Measurements from ENCODE around the gene ZNF618. TPM values are rescaled to one million over a fixed set of nuclear protein-coding genes. Genes with fewer than 3 reads are reported as not detected.

Gene ZNF618
- total RNA-seq, 4 donors from 2014 or later: 2.9 to 5.8 (median 4.2) TPM

DNA sequence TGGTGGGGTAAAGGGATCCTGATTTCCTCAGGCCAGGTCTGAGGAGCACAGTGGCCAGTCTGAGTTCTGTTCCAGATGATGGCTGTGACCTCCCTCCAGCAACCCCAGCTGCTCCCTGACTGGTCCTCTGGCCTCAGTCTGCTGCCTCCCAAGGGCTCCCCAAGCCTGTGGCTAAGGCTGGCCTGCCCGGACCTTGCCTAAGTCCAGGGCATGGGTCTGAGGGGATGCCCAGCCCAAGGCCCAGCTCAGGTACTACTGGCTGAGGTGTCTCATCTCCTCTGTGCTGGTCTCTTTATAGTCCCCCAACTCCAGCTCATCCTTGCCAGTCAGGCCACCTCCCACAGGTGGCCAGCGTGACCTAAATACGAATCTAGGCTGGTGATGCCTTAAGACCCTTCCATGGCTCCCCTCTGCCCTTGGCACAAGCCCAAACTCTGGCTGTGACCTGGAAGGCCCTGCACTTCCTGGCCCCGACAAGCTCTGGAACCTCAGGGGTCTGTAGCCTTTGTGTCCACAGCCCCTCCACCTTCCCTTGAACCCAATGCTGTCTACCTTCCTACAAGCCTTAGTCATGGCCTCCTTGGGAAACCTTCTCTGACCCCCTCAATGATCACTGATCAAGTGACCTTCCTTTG lies 213.2 kb downstream of the ZNF618 start:
- Histone ChIP-seq H3K9me3 (no peaks in the 10 kb centered on the region), H3K27me3 (no peaks in the 10 kb centered on the region), H3K4me3 (no peak overlapping the region), H3K27ac (no peak overlapping the region), H3K4me1 (no peaks in the 10 kb centered on the region), H3K36me3 (no peaks in the 10 kb centered on the region)
- TF ChIP-seq EP300 (IDR thresholded peaks at IDR 0.05) (no peak), POLR2A (IDR thresholded peaks at IDR 0.05) (no peak), POLR2AphosphoS5 (IDR thresholded peaks at IDR 0.05) (no peak)
- TF ChIP-seq, protein P1, sequence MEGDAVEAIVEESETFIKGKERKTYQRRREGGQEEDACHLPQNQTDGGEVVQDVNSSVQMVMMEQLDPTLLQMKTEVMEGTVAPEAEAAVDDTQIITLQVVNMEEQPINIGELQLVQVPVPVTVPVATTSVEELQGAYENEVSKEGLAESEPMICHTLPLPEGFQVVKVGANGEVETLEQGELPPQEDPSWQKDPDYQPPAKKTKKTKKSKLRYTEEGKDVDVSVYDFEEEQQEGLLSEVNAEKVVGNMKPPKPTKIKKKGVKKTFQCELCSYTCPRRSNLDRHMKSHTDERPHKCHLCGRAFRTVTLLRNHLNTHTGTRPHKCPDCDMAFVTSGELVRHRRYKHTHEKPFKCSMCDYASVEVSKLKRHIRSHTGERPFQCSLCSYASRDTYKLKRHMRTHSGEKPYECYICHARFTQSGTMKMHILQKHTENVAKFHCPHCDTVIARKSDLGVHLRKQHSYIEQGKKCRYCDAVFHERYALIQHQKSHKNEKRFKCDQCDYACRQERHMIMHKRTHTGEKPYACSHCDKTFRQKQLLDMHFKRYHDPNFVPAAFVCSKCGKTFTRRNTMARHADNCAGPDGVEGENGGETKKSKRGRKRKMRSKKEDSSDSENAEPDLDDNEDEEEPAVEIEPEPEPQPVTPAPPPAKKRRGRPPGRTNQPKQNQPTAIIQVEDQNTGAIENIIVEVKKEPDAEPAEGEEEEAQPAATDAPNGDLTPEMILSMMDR (IDR thresholded peaks at IDR 0.05): no peak
- WGBS: 90% methylated on average over 3 of the region's 4 CpGs
- peak in 1 of 2 donors; percentile 67 for DNase-seq (ENCODE audit: low spot score in 2 of 2)

- Histone ChIP-seq H3K27me3 (no peaks in the 10 kb centered on the region), H3K4me3 (no peak overlapping the region), H3K9me3 (no peaks in the 10 kb centered on the region), H3K4me1 (no peaks in the 10 kb centered on the region), H3K27ac (no peak overlapping the region), H3K36me3 (no peaks in the 10 kb centered on the region)
- WGBS: 93% methylated on average over 2 of the region's 4 CpGs
- TF ChIP-seq POLR2A (IDR thresholded peaks at IDR 0.05) (no peak), EP300 (IDR thresholded peaks at IDR 0.05) (no peak), POLR2AphosphoS5 (IDR thresholded peaks at IDR 0.05) (no peak)
- TF ChIP-seq, protein P1 (IDR thresholded peaks at IDR 0.05): no peak
- peak in 1 of 2 donors; percentile 37 for DNase-seq (ENCODE audit: low spot score in 2 of 2)
Observed at GRCh38 chr9:114090798-114091197, 214.7 kb downstream of the ZNF618 start.

- TF ChIP-seq, protein P1 (IDR thresholded peaks at IDR 0.05): no peak
- TF ChIP-seq EP300 (IDR thresholded peaks at IDR 0.05): no peak
- no peak for TF ChIP-seq POLR2A (IDR thresholded peaks at IDR 0.05)
- no peak for TF ChIP-seq POLR2AphosphoS5 (IDR thresholded peaks at IDR 0.05)
- H3K4me3 ChIP-seq: no peak overlapping the region
- no peaks in the 10 kb centered on the region for H3K4me1 ChIP-seq
- H3K36me3 ChIP-seq: no peaks in the 10 kb centered on the region
- 89% methylated on average over 1 of the region's 8 CpGs for WGBS
- no peaks in the 10 kb centered on the region for H3K27me3 ChIP-seq
- no peaks in the 10 kb centered on the region for H3K9me3 ChIP-seq
- DNase-seq (ENCODE audit: low spot score in 2 of 2): peak; percentile 49 to 69
- no peak overlapping the region for H3K27ac ChIP-seq
Observed at GRCh38 chr9:114091711-114092110, 215.6 kb downstream of the ZNF618 start.

DNA sequence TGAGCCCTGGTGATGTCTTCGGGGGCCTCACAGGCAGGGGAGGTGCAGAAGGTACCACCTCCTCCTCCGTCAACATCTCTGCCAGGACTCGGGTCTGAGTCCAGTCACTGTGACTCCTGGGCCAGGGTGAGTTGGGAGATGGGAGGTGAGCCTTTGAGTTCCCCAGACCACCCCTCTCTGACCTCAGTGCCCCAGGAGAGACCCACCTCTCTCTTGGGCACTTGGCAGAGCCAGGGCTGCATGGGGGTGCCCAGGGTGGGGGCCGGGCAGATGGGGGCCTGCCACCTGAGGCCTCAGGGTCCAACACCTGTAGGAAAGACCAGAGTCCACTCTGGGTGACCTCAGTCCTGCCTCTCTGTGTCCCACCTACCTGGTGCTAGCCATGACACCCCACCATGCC lies 216.2 kb downstream of the ZNF618 start:
- H3K27ac ChIP-seq: no peak overlapping the region
- no peaks in the 10 kb centered on the region for H3K4me1 ChIP-seq
- no peak for TF ChIP-seq POLR2AphosphoS5 (IDR thresholded peaks at IDR 0.05)
- TF ChIP-seq, protein P1 (IDR thresholded peaks at IDR 0.05): no peak
- TF ChIP-seq POLR2A (IDR thresholded peaks at IDR 0.05): no peak
- no peak for TF ChIP-seq EP300 (IDR thresholded peaks at IDR 0.05)
- no peaks in the 10 kb centered on the region for H3K27me3 ChIP-seq
- no peaks in the 10 kb centered on the region for H3K36me3 ChIP-seq
- H3K9me3 ChIP-seq: no peaks in the 10 kb centered on the region
- no peak overlapping the region for H3K4me3 ChIP-seq
- DNase-seq (ENCODE audit: low spot score in 2 of 2): peak; percentile 20 to 53
- 89% methylated on average over 3 of the region's 4 CpGs for WGBS

DNA sequence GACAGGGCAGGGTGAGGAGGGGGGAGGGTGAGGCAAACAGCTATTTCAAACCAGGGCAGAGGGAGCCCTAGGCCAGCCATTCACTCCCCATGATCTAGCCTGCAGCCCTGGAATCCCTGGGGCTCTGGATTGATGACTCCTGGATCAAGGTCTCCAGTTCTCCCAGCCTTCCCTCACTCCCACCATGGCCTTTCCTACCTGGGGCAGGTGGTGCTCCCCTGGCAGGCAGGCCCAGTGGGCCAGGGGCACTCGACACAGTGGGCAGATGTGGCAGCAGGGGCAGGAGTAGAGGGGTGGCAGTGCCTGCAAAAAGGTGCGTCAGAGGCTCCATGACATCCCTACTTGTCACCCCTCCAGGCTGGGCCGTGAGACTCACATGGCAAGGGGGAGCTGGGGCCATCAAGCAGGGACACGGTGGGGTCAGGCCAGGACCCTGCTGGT lies 216.9 kb downstream of the ZNF618 start:
- TF ChIP-seq EP300 (IDR thresholded peaks at IDR 0.05) (no peak), POLR2AphosphoS5 (IDR thresholded peaks at IDR 0.05) (no peak), POLR2A (IDR thresholded peaks at IDR 0.05) (no peak)
- TF ChIP-seq, protein P1 (IDR thresholded peaks at IDR 0.05): no peak
- no peak overlapping the region for H3K4me3 ChIP-seq
- no peaks in the 10 kb centered on the region for H3K36me3 ChIP-seq
- H3K27me3 ChIP-seq: peaks cover 6% of the 10 kb centered on the region
- H3K4me1 ChIP-seq: peaks cover 7% of the 10 kb centered on the region
- WGBS: 63% methylated on average over 1 of the region's 4 CpGs
- H3K27ac ChIP-seq: no peak overlapping the region
- peak; percentile 45 to 57 for DNase-seq (ENCODE audit: low spot score in 2 of 2)
- H3K9me3 ChIP-seq: no peaks in the 10 kb centered on the region
